ENCODE measurements around the gene ZNF653. TPM values are rescaled to one million over a fixed set of nuclear protein-coding genes. Genes with fewer than 3 reads are reported as not detected.

Gene ZNF653
- total and polyA plus RNA-seq, 9 of the 15 experiments (the other 6 are each of a cell fraction or from before 2014, with no cell fraction given): 1.6 to 8.0 (median 4.2) TPM; not detected in 2

- no peak for TF ChIP-seq PATZ1 (CRISPR knock-in tag; IDR thresholded peaks at IDR 0.05; ENCODE audit: borderline replicate concordance)
- TF ChIP-seq ATF4 (CRISPR knock-in tag; IDR thresholded peaks at IDR 0.05): no peak
- no peak for TF ChIP-seq ELK3 (CRISPR knock-in tag; IDR thresholded peaks at IDR 0.05)
- no peak for TF ChIP-seq SRSF1 (IDR thresholded peaks at IDR 0.05; ENCODE audit: low read depth, low read length)
- no peak for TF ChIP-seq HOXB6 (CRISPR knock-in tag; IDR thresholded peaks at IDR 0.05; ENCODE audit: borderline replicate concordance)
- TF ChIP-seq EWSR1 (IDR thresholded peaks at IDR 0.05; ENCODE audit: borderline replicate concordance, low read depth, partially characterized antibody): no peak
- no peak for TF ChIP-seq DPF2 (IDR thresholded peaks at IDR 0.05)
- TF ChIP-seq MAZ (CRISPR knock-in tag; conservative IDR thresholded peaks at IDR 0.05 in 1 of 2, IDR thresholded peaks at IDR 0.05 in 1 of 2): peak; percentile 70 to 90; a peak in 3 of 4 replicates
- no peak for TF ChIP-seq ZMIZ1 (IDR thresholded peaks at IDR 0.05; ENCODE audit: low read depth in 2 of 2, low read length in 2 of 2)
Measured at GRCh38 chr19:11435057-11435832, 70.4 kb downstream of the ZNF653 start, which contains the start of the genes ODAD3 and PRKCSH (continued).

Measured in K562 (cell line).